Left renal pelvis (tissue), 4 donors: Measurements from ENCODE around the gene CRYBG2. TPM values are rescaled to one million over a fixed set of nuclear protein-coding genes. Genes with fewer than 3 reads are reported as not detected.
"Not testable (repeated sequence)": the region's sequence is repeated elsewhere in the genome, so short reads cannot be mapped to it uniquely, and the experiment has no call there.

ENCODE experiments used
- DNase-seq, 4 donors: peaks; one replicate each; pipeline ENCODE4 v3.0.0-alpha.2; 2013; ENCODE audit warnings: low read depth in 4 of 4, low spot score in 3 of 4
- polyA plus RNA-seq, 4 donors: library from polyadenylated mRNA; unstranded; fragments of 120-200 nt; gene quantifications; one replicate each; pipeline ENCODE4 v1.2.1, GENCODE V29; 2013; ENCODE audit not compliant: insufficient read length in 4 of 4

Gene CRYBG2
- polyA plus RNA-seq, 4 donors = 0.54 to 1.2 (median 0.98) TPM; not detected in 1

DNA sequence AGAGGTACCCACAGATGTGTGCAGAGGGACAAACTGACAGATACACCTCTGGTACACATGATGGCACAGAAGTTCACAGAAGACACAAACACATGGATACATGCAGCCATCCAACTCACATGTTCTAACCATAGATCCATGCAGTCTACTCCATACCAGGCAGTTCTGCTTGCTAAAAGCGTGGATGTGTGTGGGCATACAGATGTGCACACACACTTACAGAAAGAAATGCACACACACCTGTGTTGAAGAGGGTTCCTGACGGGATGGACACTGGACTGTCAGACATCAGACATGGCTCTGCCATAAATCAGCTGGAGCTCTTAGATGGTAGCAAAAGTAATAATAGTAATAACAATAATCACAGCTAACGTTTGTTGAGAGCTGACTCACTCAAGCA lies 29.4 kb downstream of the CRYBG2 start:
- DNase-seq = no peak

DNA sequence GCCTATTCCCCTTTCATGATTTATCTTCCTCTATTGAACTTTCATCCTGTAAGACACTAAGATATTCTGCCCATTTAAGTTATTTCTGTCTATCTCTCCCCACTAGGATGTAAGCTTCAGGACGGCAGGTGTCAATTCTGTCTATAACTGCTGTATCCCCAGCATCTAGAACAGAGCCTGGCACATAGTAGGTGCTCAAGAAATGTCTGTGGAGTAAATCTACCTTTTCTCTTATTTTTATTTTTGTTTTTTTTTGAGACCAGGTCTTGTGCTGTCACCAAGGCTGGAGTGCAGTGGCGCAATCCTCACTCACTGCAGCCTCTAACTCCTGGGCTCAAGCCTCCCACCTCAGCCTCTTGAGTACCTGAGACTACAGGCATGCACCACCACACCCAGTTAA lies 30.5 kb downstream of the CRYBG2 start:
- no peak for DNase-seq

DNA sequence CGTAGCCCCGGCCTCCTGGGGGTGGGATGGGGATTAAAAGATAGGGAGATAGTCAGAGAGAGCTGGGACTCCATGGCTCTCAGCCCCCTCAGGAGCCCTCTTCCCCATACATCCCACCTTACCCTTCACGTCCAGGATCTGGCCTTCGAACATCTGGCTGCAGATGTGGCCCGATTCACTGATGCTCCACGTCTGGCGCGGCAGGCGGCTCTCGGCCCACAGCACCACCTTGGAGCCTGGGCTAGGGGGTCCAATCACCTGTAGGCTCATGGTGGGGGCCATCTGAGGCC lies 31.9 kb downstream of the CRYBG2 start:
- no peak for DNase-seq

DNA sequence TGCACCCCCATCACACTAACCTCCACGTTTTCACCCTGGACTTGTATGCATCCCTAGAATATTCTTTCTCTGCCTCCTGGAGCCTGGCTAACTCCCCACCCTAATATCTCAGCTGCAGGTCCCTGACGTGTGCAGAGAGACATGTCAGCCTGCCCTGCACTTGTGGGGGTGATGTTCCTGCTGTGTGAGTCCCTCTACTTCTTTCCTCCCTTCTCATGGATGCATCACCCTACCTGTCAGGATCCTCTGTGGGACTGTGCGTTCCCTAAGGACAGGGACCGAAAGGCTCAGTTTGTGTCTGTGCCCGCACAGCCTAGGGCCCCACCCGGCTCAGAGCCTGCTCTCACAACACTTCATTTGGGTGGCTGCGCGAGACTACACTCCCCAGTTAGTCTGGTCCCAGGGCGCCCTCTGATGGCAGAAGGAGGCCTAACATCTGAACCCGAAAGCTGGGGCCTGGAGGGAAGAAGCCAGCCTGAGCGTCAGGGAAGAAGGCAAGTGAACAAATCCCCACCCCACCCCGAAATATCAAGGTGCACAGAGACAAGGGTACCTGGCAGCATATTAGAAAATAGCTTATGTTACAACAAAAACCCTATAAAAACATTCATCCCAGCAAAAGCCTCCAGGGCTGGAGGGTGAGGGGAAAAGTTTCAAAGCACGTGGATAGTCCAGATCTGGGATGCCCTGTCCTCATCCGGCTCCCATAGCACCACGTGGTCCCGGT lies 32.5 kb downstream of the CRYBG2 start:
- DNase-seq = peak; percentile 35 to 67 (median 64)

DNA sequence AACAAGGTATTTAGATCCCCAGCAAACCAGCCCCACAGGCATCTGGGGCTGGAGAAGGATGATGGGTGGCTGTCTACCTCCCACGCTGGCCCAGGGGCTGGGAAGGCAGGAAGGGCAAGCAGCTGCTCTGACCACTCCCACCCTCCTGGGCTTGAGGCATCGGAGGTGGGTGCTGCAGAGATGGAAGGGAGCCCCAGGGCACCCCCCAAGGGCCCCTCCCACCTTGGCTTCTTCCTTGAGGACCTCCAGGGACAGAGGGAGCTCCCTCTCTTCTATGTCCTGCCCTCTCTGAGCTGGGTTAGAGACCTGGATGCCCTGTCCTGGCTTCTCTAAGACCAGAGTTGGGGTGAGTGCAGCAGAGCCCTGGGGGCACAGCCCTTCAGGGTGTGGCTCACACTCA lies 33.0 kb downstream of the CRYBG2 start:
- no peak for DNase-seq

DNA sequence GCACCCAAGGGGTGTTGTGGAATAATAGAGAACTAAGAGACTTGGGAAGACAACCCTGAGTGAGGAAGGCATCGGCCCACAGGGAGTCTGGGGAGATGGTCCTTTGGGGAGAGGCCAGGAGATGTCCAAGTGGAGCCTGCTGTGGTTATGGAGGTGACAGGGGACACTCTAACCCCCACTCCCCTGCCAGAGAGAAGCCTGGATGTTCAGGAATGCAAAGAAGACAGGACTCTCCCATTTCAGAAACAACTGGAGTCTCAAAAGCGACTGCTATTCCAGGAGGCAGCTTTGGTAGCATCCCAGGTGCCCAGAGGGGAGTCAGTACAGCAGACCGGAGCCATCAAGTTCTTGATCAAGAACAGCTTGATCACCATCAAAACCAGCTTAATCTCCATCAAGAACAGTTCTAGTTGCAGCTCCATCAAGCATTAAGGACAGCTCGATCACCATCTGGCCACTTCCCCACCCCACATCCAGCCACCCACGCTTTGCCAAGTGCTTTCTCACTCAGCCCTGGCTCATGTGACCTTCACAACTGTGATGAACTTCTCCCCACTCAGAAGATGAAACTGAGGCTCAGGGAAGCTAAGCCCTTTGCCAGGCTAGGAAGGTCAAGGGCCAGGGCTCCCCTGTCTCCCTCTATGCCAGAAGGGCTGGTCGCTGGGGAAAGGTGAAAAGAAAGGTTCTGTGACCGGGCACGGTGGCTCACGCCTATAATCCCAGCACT lies 35.4 kb downstream of the CRYBG2 start:
- no peak for DNase-seq

DNA sequence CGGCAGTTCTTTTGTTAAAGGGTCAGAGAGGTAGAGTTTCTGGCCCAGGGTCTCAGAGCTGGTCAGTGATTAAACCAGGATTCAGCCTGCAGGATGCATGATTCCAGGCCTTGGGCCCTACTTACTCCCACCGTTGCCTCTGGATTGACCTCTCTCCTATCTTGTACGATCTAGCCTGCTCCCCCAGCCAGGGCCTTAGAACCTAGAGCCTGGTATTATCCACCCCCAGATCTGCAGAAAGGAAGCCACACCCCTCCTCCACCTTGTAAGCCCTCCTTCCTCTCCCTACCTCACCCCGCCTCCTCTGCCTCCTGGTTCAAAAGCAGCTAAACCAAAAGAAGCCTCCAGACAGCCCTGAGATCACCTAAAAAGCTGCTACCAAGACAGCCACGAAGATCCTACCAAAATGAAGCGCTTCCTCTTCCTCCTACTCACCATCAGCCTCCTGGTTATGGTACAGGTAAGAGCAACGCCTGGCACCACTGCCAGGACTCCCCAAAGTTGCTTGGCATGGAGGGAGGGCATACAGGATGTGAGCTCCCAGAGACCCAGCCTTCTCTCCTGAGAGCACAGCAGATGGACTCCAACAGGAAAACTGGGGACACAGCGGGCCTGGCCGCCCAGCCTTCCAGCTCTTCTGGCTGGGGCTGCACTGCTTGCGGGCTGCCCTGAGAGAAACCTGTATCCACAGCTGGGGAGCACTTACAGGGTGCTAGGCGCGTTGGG lies 36.2 kb downstream of the CRYBG2 start, which contains the start of gene CD52:
TSS of gene CD52 (plus strand) at position 347 of the 726 bp plus-strand sequence. CDS start at position 407, 60 bp downstream.
- no peak for DNase-seq

DNA sequence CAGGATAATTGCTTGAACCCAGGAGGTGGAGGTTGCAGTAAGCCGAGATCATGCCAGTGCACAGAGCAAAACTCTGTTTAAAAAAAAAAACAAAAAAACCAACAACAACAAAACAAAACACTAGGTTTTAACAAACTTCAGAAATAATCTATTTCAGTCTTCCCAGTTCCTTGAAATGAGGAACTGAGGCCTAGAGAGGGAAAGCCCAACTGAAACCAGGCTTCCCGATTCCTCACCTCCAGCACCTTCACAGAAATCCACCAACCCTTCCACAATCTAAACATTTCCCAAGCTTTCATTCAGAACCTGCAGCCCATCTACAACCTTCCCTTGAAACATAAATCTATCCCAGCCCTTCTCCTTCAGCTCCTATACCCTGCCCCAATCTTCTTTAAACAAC lies 36.8 kb downstream of the CRYBG2 start:
- DNase-seq = no peak

DNA sequence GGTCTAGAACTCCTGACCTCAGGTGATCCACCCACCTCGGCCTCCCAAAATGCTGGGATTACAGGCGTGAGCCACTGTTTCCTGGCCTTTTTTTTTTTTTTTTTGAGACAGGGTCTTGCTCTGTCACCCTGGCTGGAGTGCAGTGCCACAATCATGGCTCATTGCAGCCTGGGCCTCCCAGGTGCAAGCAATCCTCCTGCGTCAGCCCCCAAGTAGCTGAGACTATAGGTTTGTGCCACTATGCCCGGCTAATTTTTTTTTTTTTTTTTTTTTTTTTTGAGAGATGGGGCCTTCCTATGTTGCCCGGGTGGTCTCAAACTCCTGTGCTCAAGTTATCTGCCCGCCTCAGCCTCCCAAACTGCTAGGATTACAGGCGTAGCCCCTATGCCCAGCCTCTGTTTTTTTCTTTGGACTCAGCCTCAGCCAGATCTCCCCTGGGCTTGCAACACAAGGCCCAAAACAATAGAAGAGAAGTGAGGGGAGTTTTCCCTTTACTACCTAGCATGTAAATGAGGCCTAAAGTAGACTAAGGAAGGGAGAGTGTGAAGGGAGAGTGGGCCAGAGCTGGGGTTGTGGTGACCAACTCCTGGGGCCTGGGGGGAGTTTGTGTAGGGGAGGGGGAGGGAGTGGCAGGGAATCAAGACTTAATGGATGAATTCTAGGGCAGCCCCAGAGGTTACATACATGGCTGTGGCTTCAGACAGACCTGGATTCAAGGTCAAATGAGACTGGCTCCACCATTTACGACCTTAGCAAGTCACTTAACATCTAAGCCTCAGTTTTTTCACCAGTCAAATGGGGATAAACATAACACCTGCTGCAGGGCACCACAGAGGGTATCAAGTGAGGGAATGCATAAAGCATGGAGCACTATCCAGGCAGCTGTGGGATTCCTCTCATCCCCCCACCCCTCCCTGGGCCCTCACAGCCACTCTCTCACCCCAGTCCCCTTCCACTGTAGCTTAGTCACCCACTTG lies 37.8 kb downstream of the CRYBG2 start:
- no peak for DNase-seq

DNA sequence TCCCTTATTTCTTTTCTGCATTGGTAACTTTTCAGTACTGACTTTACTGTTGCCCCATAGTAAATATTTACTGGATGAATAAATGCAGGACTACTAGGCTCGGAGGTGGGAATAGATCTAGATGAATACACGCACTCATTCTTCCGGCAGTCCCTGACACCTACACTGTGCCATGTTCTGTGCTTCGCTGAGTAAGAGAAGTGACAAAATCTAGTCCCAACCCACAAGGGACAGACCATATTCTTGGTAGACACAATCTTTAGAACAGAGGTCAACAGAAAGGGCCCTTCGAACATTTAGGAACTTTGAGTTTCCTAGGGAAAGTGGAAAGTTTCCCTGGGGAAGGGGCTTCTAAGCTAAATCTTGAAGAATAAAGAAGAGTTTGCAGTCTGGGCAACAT lies 39.4 kb downstream of the CRYBG2 start:
- no peak for DNase-seq

DNA sequence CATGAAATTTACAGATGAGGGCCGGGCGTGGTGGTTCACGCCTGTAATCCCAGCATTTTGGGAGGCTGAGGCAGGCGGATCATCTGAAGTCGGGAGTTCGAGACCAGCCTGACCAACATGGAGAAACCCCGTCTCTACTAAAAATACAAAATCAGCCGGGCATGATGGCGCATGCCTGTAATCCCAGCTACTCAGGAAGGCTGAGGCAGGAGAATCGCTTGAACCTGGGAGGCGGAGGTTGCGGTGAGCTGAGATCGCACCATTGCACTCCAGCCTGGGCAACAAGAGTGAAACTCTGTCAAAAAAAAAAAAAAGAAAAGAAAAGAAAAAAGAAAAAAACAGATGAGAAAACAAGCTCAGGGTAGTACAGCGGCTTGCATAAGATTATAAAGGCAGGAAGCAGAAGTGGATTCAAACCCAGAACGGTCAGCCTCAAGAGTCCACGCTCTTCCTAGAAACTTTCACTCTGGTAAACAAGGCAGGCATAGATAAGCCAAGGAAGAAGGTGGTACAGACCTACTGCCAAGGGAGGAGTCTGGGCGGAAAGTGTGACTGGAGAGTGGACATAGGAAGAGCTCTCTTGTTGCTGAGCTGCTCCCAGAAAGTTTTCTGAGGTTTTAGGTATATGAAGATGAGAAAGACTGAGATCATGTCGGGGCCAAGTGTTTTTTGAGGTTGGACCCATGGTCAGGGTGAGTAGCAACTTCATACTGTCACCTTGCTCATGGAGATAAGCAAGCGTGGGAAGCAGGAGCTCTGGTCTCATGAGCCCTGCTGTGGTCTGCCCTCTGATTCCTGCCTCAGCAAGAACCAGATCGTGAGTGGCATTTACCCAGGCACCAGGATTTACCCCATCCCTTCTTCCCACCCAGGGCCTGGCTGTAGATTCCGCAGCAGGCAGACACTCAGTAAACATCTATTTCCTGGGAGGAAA lies 45.7 kb downstream of the CRYBG2 start:
- DNase-seq = not testable (repeated sequence)

DNA sequence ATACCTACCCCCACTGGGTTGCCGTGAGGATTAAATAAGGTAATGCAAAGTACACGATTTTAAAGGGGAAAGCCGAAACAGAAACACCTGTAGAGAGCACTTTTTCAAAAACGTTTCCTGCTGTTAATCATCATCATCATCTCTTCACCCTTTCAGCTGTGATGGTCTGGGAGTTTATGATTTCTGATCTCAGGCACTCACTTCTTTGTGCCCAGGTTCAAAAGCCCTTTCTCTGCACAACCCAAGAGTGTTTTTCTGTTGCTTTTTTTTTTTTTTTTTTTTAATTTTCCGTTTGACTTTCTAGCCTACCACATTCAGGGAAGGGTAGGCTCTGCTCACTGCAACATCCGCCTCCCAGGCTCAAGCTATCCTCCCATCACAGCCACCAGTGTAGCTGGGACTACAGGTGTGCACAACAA lies 46.6 kb downstream of the CRYBG2 start:
- DNase-seq = no peak

DNA sequence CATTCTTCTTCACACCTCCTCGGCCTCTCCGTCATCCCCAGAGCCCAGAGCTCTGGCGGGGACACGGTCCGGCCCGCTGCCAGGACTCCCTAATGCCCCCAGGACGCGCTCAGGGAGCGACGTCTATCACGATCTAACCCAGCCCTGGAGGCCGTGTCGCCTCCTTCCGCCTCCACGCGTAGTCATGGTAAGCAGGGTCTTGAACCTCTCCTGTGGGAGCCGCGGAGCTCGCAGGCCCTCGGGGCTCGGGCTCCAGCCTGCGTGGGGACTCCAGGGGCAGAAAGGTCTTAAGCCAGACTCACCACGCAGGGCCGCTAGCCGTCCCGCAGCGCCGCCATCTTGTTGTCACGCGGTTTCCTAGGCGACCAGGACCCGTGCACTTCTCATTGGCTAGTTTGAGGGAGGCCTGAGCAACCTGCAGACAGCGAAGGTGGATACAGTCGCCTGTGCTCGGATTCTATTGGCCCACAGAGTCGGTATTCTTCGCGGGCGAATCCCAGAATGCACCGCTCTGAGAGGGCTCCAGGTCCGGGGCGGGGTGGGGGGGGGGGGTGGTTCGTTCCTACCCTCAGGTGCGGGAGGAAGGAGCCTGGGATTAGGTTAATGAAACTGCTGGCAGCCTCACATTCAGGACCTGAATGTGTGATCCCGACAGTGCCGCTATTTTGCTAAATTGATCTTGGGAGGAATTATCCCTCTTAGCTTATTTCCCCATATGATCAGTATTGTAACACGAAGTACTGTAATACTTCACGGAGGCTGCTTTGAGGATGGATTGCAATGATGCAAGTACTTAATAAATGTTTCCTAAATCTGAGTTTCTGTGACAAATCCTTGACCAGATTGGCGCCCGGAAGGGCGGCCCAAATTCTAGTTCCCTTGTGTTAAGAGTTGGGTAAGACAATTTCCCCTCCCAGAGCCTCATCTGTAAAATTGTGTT lies 47.4 kb downstream of the CRYBG2 start, which contains the start of gene UBXN11:
TSS of gene UBXN11 (minus strand) at position 347 of the 940 bp plus-strand sequence. CDS start 3,753 bp downstream, outside the sequence.
- DNase-seq = peak; percentile 73 to 91 (median 82)

DNA sequence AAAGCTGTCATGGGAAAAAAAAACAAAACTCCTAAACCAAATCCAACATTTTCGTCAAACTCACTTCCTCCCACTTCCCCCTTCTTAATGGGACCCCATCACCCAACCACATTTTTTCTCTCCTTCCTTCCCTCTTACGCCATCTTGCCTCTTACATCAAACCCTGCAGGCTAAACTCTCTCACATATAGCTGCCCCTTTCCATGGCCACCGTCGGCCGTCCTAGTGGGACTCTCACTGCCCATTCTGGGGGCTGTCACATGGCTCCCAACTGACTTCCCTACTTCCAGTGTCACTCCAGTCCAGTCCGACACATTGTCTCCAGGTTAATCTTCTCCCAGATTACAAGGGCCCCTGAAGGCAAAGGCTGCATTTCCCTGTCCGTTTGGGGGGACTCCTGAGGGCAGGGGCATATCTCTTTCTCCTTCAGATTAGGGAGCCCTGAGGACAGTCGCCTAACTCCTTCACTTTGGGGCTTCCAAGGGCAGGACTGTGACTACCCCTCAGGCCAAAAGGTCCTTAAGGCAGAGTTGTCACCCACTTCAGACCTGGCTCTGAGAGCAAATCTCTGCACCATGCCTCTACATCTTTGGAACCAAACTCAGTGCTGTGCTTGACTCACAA lies 48.2 kb downstream of the CRYBG2 start:
- no peak for DNase-seq

DNA sequence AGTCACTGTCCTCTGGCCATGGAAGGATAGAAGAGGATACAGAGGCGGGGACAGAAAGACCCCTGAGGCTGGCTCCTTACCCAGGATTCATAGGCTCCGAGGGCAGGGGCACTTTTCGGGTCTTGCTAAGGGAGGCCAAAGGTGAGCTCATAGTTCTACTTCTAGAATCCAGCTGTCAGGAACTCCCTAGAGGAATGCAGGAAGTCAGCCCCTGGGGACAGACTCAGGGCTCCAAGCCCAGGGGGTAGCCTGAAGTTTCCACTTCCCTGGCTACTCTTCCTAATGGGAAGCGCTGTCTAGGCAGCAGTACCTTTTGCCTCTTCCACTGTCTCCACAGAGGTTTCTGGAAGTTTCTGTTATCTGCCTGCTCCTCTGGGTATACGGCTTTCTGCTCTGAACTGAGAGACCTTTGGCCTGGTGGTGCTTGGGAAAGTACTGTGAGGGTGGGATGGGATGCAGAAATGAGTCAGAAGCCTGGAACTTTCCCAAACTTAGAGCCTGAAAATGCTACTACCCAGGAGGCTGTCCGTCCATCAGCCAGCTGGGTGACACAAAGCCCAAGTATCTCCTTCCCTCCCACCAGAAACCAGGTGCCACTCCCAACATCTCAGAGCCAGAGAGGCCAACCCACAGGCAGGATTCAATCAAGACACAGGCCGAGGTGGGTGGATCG lies 51.1 kb downstream of the CRYBG2 start:
- DNase-seq = no peak

DNA sequence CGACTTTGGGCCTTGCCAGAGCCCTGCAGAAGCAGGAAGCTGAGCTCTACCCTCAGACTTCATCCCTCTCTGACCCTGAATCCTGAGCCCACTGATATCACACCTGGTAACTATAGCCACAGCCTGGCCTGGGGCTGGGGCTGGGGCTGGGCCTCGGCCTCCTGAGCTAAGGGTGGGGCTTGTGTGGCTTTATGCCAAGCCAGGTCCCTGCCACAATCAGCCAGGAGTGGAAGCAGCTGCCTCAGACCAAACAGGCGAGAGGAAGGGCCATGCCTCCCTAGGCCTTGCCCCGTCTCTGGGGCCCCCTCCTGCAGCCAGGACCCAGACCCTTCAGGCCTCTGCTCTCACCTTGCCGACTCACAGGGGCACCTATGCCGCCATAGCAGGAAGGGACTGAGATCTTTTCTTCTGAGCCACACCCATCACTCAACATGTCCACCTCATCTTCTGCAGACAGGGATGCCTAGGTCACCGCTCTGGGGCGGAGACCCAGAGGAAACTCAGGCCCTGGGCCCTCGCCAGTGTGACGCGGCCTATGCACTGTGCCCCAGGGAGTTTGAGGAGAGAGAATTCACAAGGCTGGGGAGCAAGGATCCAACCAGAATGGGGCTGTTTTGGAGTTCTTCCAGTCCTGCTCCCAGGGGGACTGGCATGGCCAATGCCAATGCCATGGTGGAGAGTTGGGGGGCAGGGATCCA lies 53.2 kb downstream of the CRYBG2 start:
- DNase-seq = no peak

DNA sequence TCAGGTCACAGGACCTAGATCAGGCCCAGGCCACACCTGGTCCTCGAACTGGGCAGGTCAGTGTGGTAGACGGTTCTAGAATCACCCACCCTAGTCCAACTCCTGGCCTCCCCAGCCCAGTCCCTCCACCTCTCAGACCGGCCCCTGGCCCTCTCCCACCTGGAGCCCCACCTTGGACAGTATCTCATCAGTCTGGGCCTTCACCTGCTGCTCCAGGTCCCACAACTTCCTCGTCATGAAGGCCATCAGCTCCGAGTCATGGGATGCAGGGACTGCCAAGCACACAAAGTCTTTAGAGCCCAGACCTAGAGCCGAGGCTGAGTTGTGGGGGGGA lies 56.2 kb downstream of the CRYBG2 start:
- no peak for DNase-seq
